ENCODE measurements around the gene PTCHD4. TPM values are rescaled to one million over a fixed set of nuclear protein-coding genes. Genes with fewer than 3 reads are reported as not detected.
"Not testable (repeated sequence)": the region's sequence is repeated elsewhere in the genome, so short reads cannot be mapped to it uniquely, and the experiment has no call there.

The PTCHD4 gene
- total RNA-seq, 1 experiment from 2014 or later = not detected

GRCh38 chr6:48109944-48110343, 1.1 kb downstream of the PTCHD4 start:
- no peaks in the 10 kb centered on the region for H3K4me1 Mint-ChIP-seq (ENCODE audit: low read depth, unreplicated experiment)
- peaks cover 4% of the 10 kb centered on the region for H3K9me3 Mint-ChIP-seq (ENCODE audit: low read depth, unreplicated experiment)
- DNase-seq = no peak
- no peak for TF ChIP-seq CTCF (IDR thresholded peaks at IDR 0.05; ENCODE audit: unreplicated experiment)
- H3K36me3 Mint-ChIP-seq (ENCODE audit: insufficient read depth, unreplicated experiment) = no peaks in the 10 kb centered on the region
- H3K4me3 Mint-ChIP-seq (ENCODE audit: low read depth, unreplicated experiment) = no peak overlapping the region
- no peaks in the 10 kb centered on the region for H3K27me3 Mint-ChIP-seq (ENCODE audit: unreplicated experiment)
- CTCF ChIA-PET = no interaction called here
- no TSS peak for BruUV-seq (replicated peaks)
- intact Hi-C loops (cut with micrococcal nuclease; ENCODE audit: unreplicated experiment) = no loop called here
- no peak overlapping the region for H3K27ac Mint-ChIP-seq (ENCODE audit: unreplicated experiment)

- H3K4me1 Mint-ChIP-seq (ENCODE audit: low read depth, unreplicated experiment); BruUV-seq (replicated peaks); intact Hi-C loops (cut with micrococcal nuclease; ENCODE audit: unreplicated experiment); CTCF ChIA-PET; H3K36me3 Mint-ChIP-seq (ENCODE audit: insufficient read depth, unreplicated experiment); H3K9me3 Mint-ChIP-seq (ENCODE audit: low read depth, unreplicated experiment); H3K27ac Mint-ChIP-seq (ENCODE audit: unreplicated experiment); DNase-seq; H3K4me3 Mint-ChIP-seq (ENCODE audit: low read depth, unreplicated experiment): not testable (repeated sequence)
- peaks cover 13% of the 10 kb centered on the region for H3K27me3 Mint-ChIP-seq (ENCODE audit: unreplicated experiment)
Measured at GRCh38 chr6:48102476-48103195, 8.4 kb downstream of the PTCHD4 start.

- CTCF ChIA-PET = no interaction called here
Measured at GRCh38 chr6:48101290-48101689, 9.7 kb downstream of the PTCHD4 start.

GRCh38 chr6:48100588-48100895, 10.5 kb downstream of the PTCHD4 start:
- Mint-ChIP-seq H3K27me3 (ENCODE audit: unreplicated experiment) (peaks cover 13% of the 10 kb centered on the region), H3K9me3 (ENCODE audit: low read depth, unreplicated experiment) (peaks cover 7% of the 10 kb centered on the region), H3K4me1 (ENCODE audit: low read depth, unreplicated experiment) (no peaks in the 10 kb centered on the region), H3K27ac (ENCODE audit: unreplicated experiment) (no peak overlapping the region), H3K4me3 (ENCODE audit: low read depth, unreplicated experiment) (no peak overlapping the region), H3K36me3 (ENCODE audit: insufficient read depth, unreplicated experiment) (no peaks in the 10 kb centered on the region)
- intact Hi-C loops (cut with micrococcal nuclease; ENCODE audit: unreplicated experiment) = no loop called here
- no peak for TF ChIP-seq CTCF (IDR thresholded peaks at IDR 0.05; ENCODE audit: unreplicated experiment)
- no TSS peak for BruUV-seq (replicated peaks)
- CTCF ChIA-PET = no interaction called here
- no peak for DNase-seq

More at GRCh38 chr6:48101290-48101689, 9.7 kb downstream of the PTCHD4 start:
- Mint-ChIP-seq H3K27me3 (ENCODE audit: unreplicated experiment) (peaks cover 13% of the 10 kb centered on the region), H3K36me3 (ENCODE audit: insufficient read depth, unreplicated experiment) (no peaks in the 10 kb centered on the region), H3K9me3 (ENCODE audit: low read depth, unreplicated experiment) (peaks cover 7% of the 10 kb centered on the region), H3K4me3 (ENCODE audit: low read depth, unreplicated experiment) (no peak overlapping the region), H3K27ac (ENCODE audit: unreplicated experiment) (no peak overlapping the region), H3K4me1 (ENCODE audit: low read depth, unreplicated experiment) (no peaks in the 10 kb centered on the region)
- DNase-seq = no peak
- TF ChIP-seq CTCF (IDR thresholded peaks at IDR 0.05; ENCODE audit: unreplicated experiment) = no peak
- intact Hi-C loops (cut with micrococcal nuclease; ENCODE audit: unreplicated experiment) = no loop called here
- no TSS peak for BruUV-seq (replicated peaks)

- Mint-ChIP-seq H3K27ac (ENCODE audit: unreplicated experiment) (no peak overlapping the region), H3K36me3 (ENCODE audit: insufficient read depth, unreplicated experiment) (no peaks in the 10 kb centered on the region), H3K9me3 (ENCODE audit: low read depth, unreplicated experiment) (peaks cover 3% of the 10 kb centered on the region), H3K4me3 (ENCODE audit: low read depth, unreplicated experiment) (no peak overlapping the region), H3K27me3 (ENCODE audit: unreplicated experiment) (peaks cover 13% of the 10 kb centered on the region), H3K4me1 (ENCODE audit: low read depth, unreplicated experiment) (no peaks in the 10 kb centered on the region)
- no peak for DNase-seq
- intact Hi-C loops (cut with micrococcal nuclease; ENCODE audit: unreplicated experiment) = no loop called here
- CTCF ChIA-PET = no interaction called here
- BruUV-seq (replicated peaks) = no TSS peak
- TF ChIP-seq CTCF (IDR thresholded peaks at IDR 0.05; ENCODE audit: unreplicated experiment) = no peak
Measured at GRCh38 chr6:48099713-48100587, 11.0 kb downstream of the PTCHD4 start.

All from Calu3 (cell line).